Psoas muscle (tissue), 8 donors: ENCODE data around the gene CLEC4D. TPM values are rescaled to one million over a fixed set of nuclear protein-coding genes. Genes with fewer than 3 reads are reported as not detected.

Source experiments
- ATAC-seq, 4 donors: fragments of 200-7000 bp; cut with Tn5 transposase; one replicate each; pipeline ENCODE4 v1.9.1; 2020; ENCODE audit warnings: moderate library complexity in 3 of 4, mild to moderate bottlenecking in 2 of 4
- DNase-seq, 2 donors: peaks; one replicate each; pipeline ENCODE4 v3.0.0-alpha.2; 2020
- H3K27ac ChIP-seq: fragments of 200-600 bp; one replicate; pipeline ENCODE4 v1.8.0; 2022
- H3K27me3 ChIP-seq, 3 donors: fragments of 200-600 bp in 1 of 3; one replicate each; pipeline versions ENCODE4 v1.6.1 to v1.8.0; 2013 to 2022; ENCODE audit warnings: low read length in 2 of 3, mild to moderate bottlenecking in 2 of 3, moderate library complexity in 1 of 3; ENCODE audit not compliant: insufficient read depth in 3 of 3
- H3K36me3 ChIP-seq, 2 donors: fragments of 200-600 bp in 1 of 2; one replicate each; pipeline versions ENCODE4 v1.6.1 to v1.8.0; 2013 to 2022; ENCODE audit warnings: low read depth in 1 of 2, mild to moderate bottlenecking in 1 of 2, moderate library complexity in 1 of 2; ENCODE audit not compliant: insufficient read depth in 1 of 2
- H3K4me1 ChIP-seq: fragments of 200-600 bp; one replicate; pipeline ENCODE4 v1.8.0; 2022
- H3K4me3 ChIP-seq: fragments of 200-600 bp; one replicate; pipeline ENCODE4 v1.8.0; 2022; ENCODE audit warnings: mild to moderate bottlenecking
- H3K9me3 ChIP-seq: fragments of 200-600 bp; one replicate; pipeline ENCODE4 v1.8.0; 2022
- WGBS, 3 donors: extraction: QIAGEN DNeasy Blood & Tissue Kit; methylation state at CpG; one replicate each; pipeline versions ENCODE4 v1.1.6 to v1.1.7; 2013; 5-methylcytosine and 5-hydroxymethylcytosine counted together
- intact Hi-C, 2 donors: fragments of 100-400 bp; cut with DNase I; formaldehyde crosslinking; loops; one replicate each; pipeline versions ENCODE4 v1.11.0 to v1.14.2; 2022
- polyA plus RNA-seq, 3 donors: library from polyadenylated mRNA; stranded (reverse); fragments of 200-250 nt; gene quantifications; one replicate each; pipeline ENCODE4 v1.2.3, GENCODE V29; 2013
- total RNA-seq, 4 donors: library from RNA; stranded (reverse); fragmentation: NEBNext Ultra II Directional in 2 of 4; extraction: Animal tissue kit (Norgen Biotek cat#: 25700) in 2 of 4; gene quantifications; one replicate each; pipeline versions ENCODE4 v1.2.1 to v1.2.4, GENCODE V29; 2021 to 2023
- TF ChIP-seq, protein P1 (sequence below): fragments of 200-600 bp; IDR thresholded peaks from one replicate; pipeline ENCODE4 v1.8.0; 2022; ENCODE audit warnings: antibody characterized with exemption
- donor health status: healthy with polysubstance abuse.
- donor health status: DM: no; HTN: no; CAD: no; lungs with moderate emphysema.
- donor health status: Bipolar disorder and iron deficiency.
- donor health status: healthy.
- donor health status: DM: yes; HTN: yes; CAD: no.
- donor health status: DM: no; HTN: no; CAD: no.
- donor health status: DM: no; HTN: no; CAD: no.
- donor health status: DM: yes; HTN: yes; CAD: no.

The CLEC4D gene
- total and polyA plus RNA-seq, 7 donors, result 0.09 to 0.34 (median 0.09) TPM; not detected in 4

DNA sequence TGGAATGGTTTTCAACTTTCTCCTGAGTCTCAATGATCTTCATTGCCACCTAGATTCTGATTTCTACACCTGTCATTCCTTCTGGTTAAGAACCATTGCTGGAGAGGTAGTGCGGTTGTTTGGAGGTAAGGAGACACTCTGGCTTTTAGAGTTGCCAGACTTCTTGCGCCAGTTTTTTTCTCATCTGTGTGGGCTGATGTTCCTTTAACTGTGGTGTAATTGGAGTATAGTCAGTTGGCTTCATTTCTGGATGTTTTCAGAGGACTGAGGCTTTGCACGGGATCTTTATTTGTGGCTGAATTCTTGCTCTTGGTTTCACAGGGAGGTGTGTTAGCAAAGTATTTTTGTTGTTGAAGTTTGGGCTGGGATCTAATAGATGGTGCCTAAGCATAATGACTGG is 5.7 kb upstream of the CLEC4D start:
- Histone ChIP-seq H3K27ac (no peak overlapping the region), H3K4me1 (no peaks in the 10 kb centered on the region), H3K27me3 (no peaks in the 10 kb centered on the region), H3K36me3 (no peaks in the 10 kb centered on the region), H3K9me3 (no peaks in the 10 kb centered on the region), H3K4me3 (no peak overlapping the region)
- TF ChIP-seq, protein P1, sequence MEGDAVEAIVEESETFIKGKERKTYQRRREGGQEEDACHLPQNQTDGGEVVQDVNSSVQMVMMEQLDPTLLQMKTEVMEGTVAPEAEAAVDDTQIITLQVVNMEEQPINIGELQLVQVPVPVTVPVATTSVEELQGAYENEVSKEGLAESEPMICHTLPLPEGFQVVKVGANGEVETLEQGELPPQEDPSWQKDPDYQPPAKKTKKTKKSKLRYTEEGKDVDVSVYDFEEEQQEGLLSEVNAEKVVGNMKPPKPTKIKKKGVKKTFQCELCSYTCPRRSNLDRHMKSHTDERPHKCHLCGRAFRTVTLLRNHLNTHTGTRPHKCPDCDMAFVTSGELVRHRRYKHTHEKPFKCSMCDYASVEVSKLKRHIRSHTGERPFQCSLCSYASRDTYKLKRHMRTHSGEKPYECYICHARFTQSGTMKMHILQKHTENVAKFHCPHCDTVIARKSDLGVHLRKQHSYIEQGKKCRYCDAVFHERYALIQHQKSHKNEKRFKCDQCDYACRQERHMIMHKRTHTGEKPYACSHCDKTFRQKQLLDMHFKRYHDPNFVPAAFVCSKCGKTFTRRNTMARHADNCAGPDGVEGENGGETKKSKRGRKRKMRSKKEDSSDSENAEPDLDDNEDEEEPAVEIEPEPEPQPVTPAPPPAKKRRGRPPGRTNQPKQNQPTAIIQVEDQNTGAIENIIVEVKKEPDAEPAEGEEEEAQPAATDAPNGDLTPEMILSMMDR, result no peak
- ATAC-seq (no peak), DNase-seq (no peak)
- 52 to 66% (median 58%) methylated on average over 3 of the region's 3 CpGs for WGBS, 3 donors
- intact Hi-C loops, result no loop called here

DNA sequence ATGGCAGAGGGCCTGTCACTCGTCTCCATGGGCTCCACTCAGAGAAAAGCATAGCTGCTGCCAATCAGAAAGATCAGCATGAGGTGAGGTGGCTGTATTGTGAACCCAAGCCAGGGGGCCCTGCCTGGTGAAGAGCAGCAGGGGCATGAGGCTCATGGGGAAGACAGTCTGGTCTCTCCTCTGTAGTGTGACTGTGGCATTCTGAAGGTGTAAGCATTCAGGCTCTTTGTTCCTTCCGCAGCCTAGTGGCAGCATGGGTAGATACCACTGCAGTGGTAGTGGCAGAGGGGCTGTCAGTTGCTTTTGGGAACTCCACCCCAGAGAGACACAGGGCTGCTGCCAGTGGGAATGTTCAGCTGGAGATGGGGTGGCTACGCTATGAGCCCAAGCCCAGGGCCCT is 5.1 kb upstream of the CLEC4D start:
- intact Hi-C loops, result no loop called here
- no peaks in the 10 kb centered on the region for H3K36me3 ChIP-seq
- no peak overlapping the region for H3K27ac ChIP-seq
- H3K9me3 ChIP-seq, result no peaks in the 10 kb centered on the region
- TF ChIP-seq, protein P1, result no peak
- H3K4me1 ChIP-seq, result no peaks in the 10 kb centered on the region
- no peaks in the 10 kb centered on the region for H3K27me3 ChIP-seq
- no peak for DNase-seq
- no peak overlapping the region for H3K4me3 ChIP-seq
- no peak for ATAC-seq
- 70 to 74% (median 73%) methylated on average over 3 of the region's 3 CpGs for WGBS, 3 donors

DNA sequence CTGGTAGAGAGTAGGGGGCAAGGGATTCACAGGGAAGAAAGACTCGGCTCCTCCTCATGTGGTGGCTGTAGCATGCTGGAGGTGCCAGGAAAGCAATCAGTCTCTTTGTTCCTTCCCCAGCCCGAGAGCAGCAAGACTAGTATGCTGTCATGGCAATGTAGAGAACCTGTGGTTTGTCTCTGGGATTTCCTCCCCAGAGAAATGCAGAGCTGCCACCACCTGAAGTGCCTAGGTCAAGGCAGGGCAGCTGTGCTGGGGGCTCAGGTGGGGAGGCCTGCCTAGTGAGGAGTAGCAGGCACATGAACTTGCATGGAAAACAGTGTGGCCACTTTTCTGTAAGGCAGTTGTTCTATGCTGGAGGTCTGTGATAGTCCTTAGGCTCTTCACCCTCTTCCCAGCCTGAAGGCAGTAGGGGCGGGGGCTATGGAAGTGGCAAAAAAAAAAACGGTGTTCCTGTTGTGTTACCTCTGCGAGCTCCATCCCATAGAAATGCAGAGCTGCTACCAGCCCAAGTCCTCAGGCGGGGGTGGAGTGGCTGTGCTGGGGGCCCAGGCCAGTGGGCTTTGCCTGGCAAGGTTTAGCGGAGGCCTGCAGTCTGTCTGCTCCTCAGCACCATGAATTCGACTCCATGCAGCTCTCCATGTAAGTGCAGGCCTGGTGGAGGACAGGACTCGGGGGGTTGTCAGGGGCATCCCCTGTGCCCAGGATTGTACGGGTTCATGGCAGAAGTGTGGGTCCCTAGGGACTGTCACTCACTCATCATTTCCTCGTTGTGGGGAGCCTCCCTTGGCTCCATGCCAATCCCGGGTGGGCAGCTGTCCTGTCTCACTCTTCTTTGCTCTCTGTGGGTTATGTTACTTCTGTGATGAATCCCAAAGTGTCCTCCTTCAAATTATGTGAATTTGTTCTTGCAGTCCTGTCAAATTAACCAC is 4.1 kb upstream of the CLEC4D start:
- no peaks in the 10 kb centered on the region for H3K4me1 ChIP-seq
- no peak overlapping the region for H3K27ac ChIP-seq
- no peaks in the 10 kb centered on the region for H3K27me3 ChIP-seq
- intact Hi-C loops, result no loop called here
- WGBS, 3 donors, result 52 to 54% (median 53%) methylated on average over 12 of the region's 12 CpGs
- H3K4me3 ChIP-seq, result no peak overlapping the region
- DNase-seq, result no peak
- TF ChIP-seq, protein P1, result no peak
- H3K9me3 ChIP-seq, result no peaks in the 10 kb centered on the region
- ATAC-seq, result no peak
- no peaks in the 10 kb centered on the region for H3K36me3 ChIP-seq

DNA sequence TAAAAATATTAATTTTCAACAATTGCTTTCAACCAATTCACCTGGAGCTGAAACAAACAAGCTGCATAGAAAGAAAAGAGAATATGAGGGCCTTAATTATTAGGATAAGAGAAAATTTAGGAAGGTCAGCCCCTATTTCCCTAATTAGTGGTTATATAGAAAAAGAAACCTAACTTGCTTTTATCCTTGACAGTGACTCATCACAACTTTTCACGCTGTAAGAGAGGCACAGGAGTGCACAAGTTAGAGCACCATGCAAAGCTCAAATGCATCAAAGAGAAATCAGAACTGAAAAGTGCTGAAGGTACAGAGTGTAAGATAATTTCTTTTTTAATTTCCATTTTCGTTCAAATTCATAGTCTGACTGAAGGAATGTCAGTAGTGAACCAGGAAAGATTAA is 4.7 kb downstream of the CLEC4D start:
- ATAC-seq (no peak), DNase-seq (no peak)
- no peaks in the 10 kb centered on the region for H3K27me3 ChIP-seq
- TF ChIP-seq, protein P1, result no peak
- H3K4me3 ChIP-seq, result no peak overlapping the region
- no peaks in the 10 kb centered on the region for H3K4me1 ChIP-seq
- no peaks in the 10 kb centered on the region for H3K36me3 ChIP-seq
- intact Hi-C loops, result no loop called here
- no peaks in the 10 kb centered on the region for H3K9me3 ChIP-seq
- H3K27ac ChIP-seq, result no peak overlapping the region
- WGBS, 3 donors, result 70 to 83% (median 73%) methylated on average over 2 of the region's 2 CpGs

GRCh38 chr12:8519171-8519570 is 5.9 kb downstream of the CLEC4D start:
- Histone ChIP-seq H3K4me1 (no peaks in the 10 kb centered on the region), H3K9me3 (no peaks in the 10 kb centered on the region), H3K4me3 (no peak overlapping the region), H3K27me3 (no peaks in the 10 kb centered on the region), H3K27ac (no peak overlapping the region), H3K36me3 (no peaks in the 10 kb centered on the region)
- ATAC-seq, result no peak
- no peak for DNase-seq
- intact Hi-C loops, result no loop called here
- TF ChIP-seq, protein P1, result no peak
- WGBS, 3 donors, result 72 to 78% (median 77%) methylated on average over 4 of the region's 4 CpGs
